ENCODE measurements around the gene TUBA4B.
"Not testable (repeated sequence)": the region's sequence is repeated elsewhere in the genome, so short reads cannot be mapped to it uniquely, and the experiment has no call there.

Gene TUBA4B

GRCh38 chr2:219247678-219248642 lies 5.1 kb upstream of the TUBA4B start:
- Mint-ChIP-seq H3K4me1 (ENCODE audit: low read depth in 2 of 2) (peaks cover 71 to 81% of the 10 kb centered on the region in 2 donors), H3K27ac (peak overlapping the region; percentile 87 to 91), H3K27me3 (no peaks in the 10 kb centered on the region), H3K4me3 (peak overlapping the region; percentile 73 to 82), H3K36me3 (ENCODE audit: insufficient read depth) (peaks cover 70% of the 10 kb centered on the region), H3K9me3 (no peaks in the 10 kb centered on the region)
- peak; percentile 75 for ATAC-seq (replicated peaks)
- DNase-seq, result peak; percentile 60 to 65 (median 65)

- no peak for ATAC-seq (replicated peaks)
- Mint-ChIP-seq H3K27me3 (no peaks in the 10 kb centered on the region), H3K4me3 (peak overlapping the region; percentile 73 to 82), H3K4me1 (ENCODE audit: low read depth in 2 of 2) (peaks cover 72 to 80% of the 10 kb centered on the region in 2 donors), H3K36me3 (ENCODE audit: insufficient read depth) (peaks cover 79% of the 10 kb centered on the region), H3K27ac (peak overlapping the region; percentile 87 to 89), H3K9me3 (no peaks in the 10 kb centered on the region)
- DNase-seq, result no peak
Measured at GRCh38 chr2:219248845-219249202, 4.2 kb upstream of the TUBA4B start.

GRCh38 chr2:219249203-219249980 lies 3.7 kb upstream of the TUBA4B start:
- Mint-ChIP-seq H3K4me3 (peak overlapping the region; percentile 73 to 82), H3K27me3 (no peaks in the 10 kb centered on the region), H3K36me3 (ENCODE audit: insufficient read depth) (peaks cover 82% of the 10 kb centered on the region), H3K9me3 (no peaks in the 10 kb centered on the region), H3K27ac (peak overlapping the region; percentile 87 to 89), H3K4me1 (ENCODE audit: low read depth in 2 of 2) (peaks cover 72 to 80% of the 10 kb centered on the region in 2 donors)
- peak; percentile 7 for ATAC-seq (replicated peaks)
- peak; percentile 37 to 51 (median 45) for DNase-seq

GRCh38 chr2:219250049-219250781 lies 2.8 kb upstream of the TUBA4B start:
- no peak for ATAC-seq (replicated peaks)
- peaks cover 71 to 79% of the 10 kb centered on the region in 2 donors for H3K4me1 Mint-ChIP-seq (ENCODE audit: low read depth in 2 of 2)
- no peaks in the 10 kb centered on the region for H3K27me3 Mint-ChIP-seq
- H3K36me3 Mint-ChIP-seq (ENCODE audit: insufficient read depth), result peaks cover 82% of the 10 kb centered on the region
- H3K27ac Mint-ChIP-seq, result peak overlapping the region; percentile 87 to 96
- H3K9me3 Mint-ChIP-seq, result no peaks in the 10 kb centered on the region
- H3K4me3 Mint-ChIP-seq, result peak overlapping the region; percentile 73 to 82
- no peak for DNase-seq

- H3K27ac Mint-ChIP-seq, result peak overlapping the region; percentile 87 to 96
- H3K9me3 Mint-ChIP-seq, result no peaks in the 10 kb centered on the region
- peaks cover 73% of the 10 kb centered on the region for H3K36me3 Mint-ChIP-seq (ENCODE audit: insufficient read depth)
- ATAC-seq (replicated peaks) (no peak), DNase-seq (no peak)
- H3K27me3 Mint-ChIP-seq, result no peaks in the 10 kb centered on the region
- H3K4me3 Mint-ChIP-seq, result peak overlapping the region; percentile 73 to 82
- peaks cover 66 to 69% of the 10 kb centered on the region in 2 donors for H3K4me1 Mint-ChIP-seq (ENCODE audit: low read depth in 2 of 2)
Measured at GRCh38 chr2:219251656-219252055, 1.4 kb upstream of the TUBA4B start.

- peak in 1 of 3 experiments; percentile 24 for DNase-seq
Measured at GRCh38 chr2:219252084-219252483, 959 bp upstream of the TUBA4B start.

GRCh38 chr2:219252570-219252899 lies 508 bp upstream of the TUBA4B start:
- Mint-ChIP-seq H3K4me3 (peak overlapping the region; percentile 73 to 82), H3K27ac (peak overlapping the region; percentile 87 to 96), H3K4me1 (ENCODE audit: low read depth in 2 of 2) (peaks cover 57 to 61% of the 10 kb centered on the region in 2 donors), H3K27me3 (no peaks in the 10 kb centered on the region), H3K9me3 (no peaks in the 10 kb centered on the region), H3K36me3 (ENCODE audit: insufficient read depth) (peaks cover 69% of the 10 kb centered on the region)
- ATAC-seq (replicated peaks), result peak; percentile 0
- peak in 1 of 3 experiments; percentile 34 for DNase-seq

More at GRCh38 chr2:219252084-219252483, 959 bp upstream of the TUBA4B start:
- Mint-ChIP-seq H3K27ac (peak overlapping the region; percentile 87 to 96), H3K4me1 (ENCODE audit: low read depth in 2 of 2) (peaks cover 62 to 65% of the 10 kb centered on the region in 2 donors), H3K27me3 (no peaks in the 10 kb centered on the region), H3K4me3 (peak overlapping the region; percentile 73 to 82), H3K36me3 (ENCODE audit: insufficient read depth) (peaks cover 73% of the 10 kb centered on the region), H3K9me3 (no peaks in the 10 kb centered on the region)
- no peak for ATAC-seq (replicated peaks)

- Mint-ChIP-seq H3K9me3 (no peaks in the 10 kb centered on the region), H3K36me3 (ENCODE audit: insufficient read depth) (peaks cover 59% of the 10 kb centered on the region), H3K4me3 (peak within 1 kb of the TSS; percentile 73 to 82), H3K27me3 (no peaks in the 10 kb centered on the region), H3K27ac (peak within 1 kb of the TSS; percentile 87 to 96), H3K4me1 (ENCODE audit: low read depth in 2 of 2) (peaks cover 44 to 46% of the 10 kb centered on the region in 2 donors)
- peak; percentile 71 for ATAC-seq (replicated peaks)
- peak; percentile 87 to 89 (median 89) for DNase-seq
Measured at GRCh38 chr2:219253753-219254589, 928 bp downstream of the TUBA4B start, which contains the start of gene TUBA4A. TSS of gene TUBA4A (minus strand) at chr2:219253918. CDS start at chr2:219253858, 60 bp downstream.

- peak overlapping the region; percentile 87 to 96 for H3K27ac Mint-ChIP-seq
- peaks cover 37 to 39% of the 10 kb centered on the region in 2 donors for H3K4me1 Mint-ChIP-seq (ENCODE audit: low read depth in 2 of 2)
- DNase-seq (peak in 2 of 3 experiments; percentile 38 to 60), ATAC-seq (replicated peaks) (peak; percentile 40)
- H3K4me3 Mint-ChIP-seq, result peak overlapping the region; percentile 73 to 82
- H3K36me3 Mint-ChIP-seq (ENCODE audit: insufficient read depth), result peaks cover 52% of the 10 kb centered on the region
- H3K9me3 Mint-ChIP-seq, result no peaks in the 10 kb centered on the region
- H3K27me3 Mint-ChIP-seq, result peaks cover 3 to 5% of the 10 kb centered on the region in 2 donors
Measured at GRCh38 chr2:219254590-219255201, 1.7 kb downstream of the TUBA4B start.

- H3K4me3 Mint-ChIP-seq; H3K9me3 Mint-ChIP-seq; H3K4me1 Mint-ChIP-seq (ENCODE audit: low read depth in 2 of 2); DNase-seq; ATAC-seq (replicated peaks); H3K27ac Mint-ChIP-seq: not testable (repeated sequence)
- Mint-ChIP-seq H3K36me3 (ENCODE audit: insufficient read depth) (peaks cover 11% of the 10 kb centered on the region), H3K27me3 (peaks cover 13 to 30% of the 10 kb centered on the region in 2 donors)
Measured at GRCh38 chr2:219258942-219259341, 5.9 kb downstream of the TUBA4B start.

- no peaks in the 10 kb centered on the region for H3K36me3 Mint-ChIP-seq (ENCODE audit: insufficient read depth)
- no peaks in the 10 kb centered on the region for H3K9me3 Mint-ChIP-seq
- H3K27ac Mint-ChIP-seq, result peak overlapping the region in 1 of 2 donors; percentile 85
- H3K4me1 Mint-ChIP-seq (ENCODE audit: low read depth in 2 of 2), result no peaks in the 10 kb centered on the region
- ATAC-seq (replicated peaks) (no peak), DNase-seq (no peak)
- no peak overlapping the region for H3K4me3 Mint-ChIP-seq
- peaks cover 13 to 30% of the 10 kb centered on the region in 2 donors for H3K27me3 Mint-ChIP-seq
Measured at GRCh38 chr2:219261024-219261855, 8.2 kb downstream of the TUBA4B start.
